ENCODE results near the gene CFD.

The CFD gene

GRCh38 chr19:827710-828321, 31.6 kb upstream of the CFD start, which contains the start of gene AZU1:
TSS of gene AZU1 (plus strand) at chr19:827837. CDS start at chr19:827847, 10 bp downstream.
- no peak within 1 kb of the TSS for H3K4me3 ChIP-seq (ENCODE audit: low read length, poor library complexity, severe bottlenecking)
- no peaks in the 10 kb centered on the region for H3K4me1 ChIP-seq (ENCODE audit: insufficient read depth, low read length, poor library complexity, severe bottlenecking)
- no peak within 1 kb of the TSS for H3K9ac ChIP-seq (ENCODE audit: low read depth, low read length, poor library complexity, severe bottlenecking)

GRCh38 chr19:829129-829758, 30.2 kb upstream of the CFD start:
- no peaks in the 10 kb centered on the region for H3K4me1 ChIP-seq (ENCODE audit: insufficient read depth, low read length, poor library complexity, severe bottlenecking)
- no peak for TF ChIP-seq CTCF (conservative IDR thresholded peaks at IDR 0.05; ENCODE audit: low read length)
- TF ChIP-seq EZH2phosphoT487 (IDR thresholded peaks at IDR 0.05; ENCODE audit: borderline replicate concordance): no peak
- H2AFZ ChIP-seq (ENCODE audit: low read length): no peak overlapping the region
- no peaks in the 10 kb centered on the region for H3K9me2 ChIP-seq (replicated peaks; ENCODE audit: low read depth, low read length)
- H3F3A ChIP-seq (ENCODE audit: low read depth): no peaks in the 10 kb centered on the region
- no peak overlapping the region for H3K4me3 ChIP-seq (ENCODE audit: low read length, poor library complexity, severe bottlenecking)
- no peaks in the 10 kb centered on the region for H3K27me3 ChIP-seq (ENCODE audit: insufficient read depth, low read length, poor library complexity, severe bottlenecking)
- no peak overlapping the region for H3K4me2 ChIP-seq (ENCODE audit: low read depth, low read length, poor library complexity, severe bottlenecking)
- H3K9me3 ChIP-seq (ENCODE audit: insufficient read depth, low read depth, low read length): no peaks in the 10 kb centered on the region
- no peaks in the 10 kb centered on the region for H4K20me1 ChIP-seq (ENCODE audit: insufficient read depth, low read length, poor library complexity, severe bottlenecking)
- no peaks in the 10 kb centered on the region for H3K79me2 ChIP-seq (ENCODE audit: insufficient read depth, low read length)
- H3K9ac ChIP-seq (ENCODE audit: low read depth, low read length, poor library complexity, severe bottlenecking): no peak overlapping the region
- H3K36me3 ChIP-seq (ENCODE audit: insufficient read depth, low read length): no peaks in the 10 kb centered on the region

More at GRCh38 chr19:827710-828321, 31.6 kb upstream of the CFD start, which contains the start of gene AZU1:
- Histone ChIP-seq H3K36me3 (ENCODE audit: insufficient read depth, low read length) (no peaks in the 10 kb centered on the region), H3K4me2 (ENCODE audit: low read depth, low read length, poor library complexity, severe bottlenecking) (no peak within 1 kb of the TSS), H2AFZ (ENCODE audit: low read length) (no peak within 1 kb of the TSS), H3K79me2 (ENCODE audit: insufficient read depth, low read length) (no peaks in the 10 kb centered on the region), H3K9me2 (replicated peaks; ENCODE audit: low read depth, low read length) (no peaks in the 10 kb centered on the region), H3F3A (ENCODE audit: low read depth) (no peaks in the 10 kb centered on the region), H3K9me3 (ENCODE audit: insufficient read depth, low read depth, low read length) (no peaks in the 10 kb centered on the region), H4K20me1 (ENCODE audit: insufficient read depth, low read length, poor library complexity, severe bottlenecking) (no peaks in the 10 kb centered on the region), H3K27me3 (ENCODE audit: insufficient read depth, low read length, poor library complexity, severe bottlenecking) (no peaks in the 10 kb centered on the region)
- TF ChIP-seq EZH2phosphoT487 (IDR thresholded peaks at IDR 0.05; ENCODE audit: borderline replicate concordance): no peak
- no peak for TF ChIP-seq CTCF (conservative IDR thresholded peaks at IDR 0.05; ENCODE audit: low read length)

GRCh38 chr19:831407-832369, 27.8 kb upstream of the CFD start:
- no peaks in the 10 kb centered on the region for H3F3A ChIP-seq (ENCODE audit: low read depth)
- H4K20me1 ChIP-seq (ENCODE audit: insufficient read depth, low read length, poor library complexity, severe bottlenecking): no peaks in the 10 kb centered on the region
- no peaks in the 10 kb centered on the region for H3K36me3 ChIP-seq (ENCODE audit: insufficient read depth, low read length)
- H3K4me2 ChIP-seq (ENCODE audit: low read depth, low read length, poor library complexity, severe bottlenecking): no peak overlapping the region
- no peaks in the 10 kb centered on the region for H3K4me1 ChIP-seq (ENCODE audit: insufficient read depth, low read length, poor library complexity, severe bottlenecking)
- H2AFZ ChIP-seq (ENCODE audit: low read length): no peak overlapping the region
- no peak overlapping the region for H3K4me3 ChIP-seq (ENCODE audit: low read length, poor library complexity, severe bottlenecking)
- no peaks in the 10 kb centered on the region for H3K79me2 ChIP-seq (ENCODE audit: insufficient read depth, low read length)
- no peak for TF ChIP-seq CTCF (conservative IDR thresholded peaks at IDR 0.05; ENCODE audit: low read length)
- TF ChIP-seq EZH2phosphoT487 (IDR thresholded peaks at IDR 0.05; ENCODE audit: borderline replicate concordance): no peak
- no peaks in the 10 kb centered on the region for H3K9me3 ChIP-seq (ENCODE audit: insufficient read depth, low read depth, low read length)
- H3K9me2 ChIP-seq (replicated peaks; ENCODE audit: low read depth, low read length): no peaks in the 10 kb centered on the region
- H3K9ac ChIP-seq (ENCODE audit: low read depth, low read length, poor library complexity, severe bottlenecking): no peak overlapping the region
- H3K27me3 ChIP-seq (ENCODE audit: insufficient read depth, low read length, poor library complexity, severe bottlenecking): no peaks in the 10 kb centered on the region
